B cell (primary cell): Measurements from ENCODE around the gene KLHL22. TPM values are rescaled to one million over a fixed set of nuclear protein-coding genes. Genes with fewer than 3 reads are reported as not detected.

Experiments
- ATAC-seq: fragments of 200-7000 bp; cut with Tn5 transposase; one replicate; pipeline ENCODE4 v1.10.0; 2021; ENCODE audit warnings: low read depth, mild to moderate bottlenecking, moderate number of reproducible peaks, moderate library complexity
- CTCF ChIA-PET: fragments of 350-600 bp; sonication (Branson Sonifier 250); formaldehyde crosslinking; loops from one replicate; lab custom pipeline; 2021; ENCODE audit warnings: antibody characterized with exemption, inconsistent platforms; lab: Charles Lee
- POLR2A ChIA-PET: fragments of 350-600 bp; sonication (Branson Sonifier 250); formaldehyde crosslinking; loops from one replicate; lab custom pipeline; 2021; ENCODE audit warnings: antibody characterized with exemption; lab: Charles Lee
- DNase-seq: peaks from one replicate; pipeline ENCODE4 v3.0.0; 2013
- H2AFZ ChIP-seq: 2 replicates; pipeline ENCODE4 v1.6.1; 2012; ENCODE audit warnings: mild to moderate bottlenecking, low read depth, low read length; ENCODE audit not compliant: insufficient read depth, poor library complexity, severe bottlenecking
- H3K27ac ChIP-seq, 2 donors: 1 replicate in 1 of 2; 2 replicates in 1 of 2; pipeline ENCODE4 v1.5.1; 2012 to 2013; ENCODE audit warnings: low read length in 2 of 2, mild to moderate bottlenecking in 2 of 2, moderate library complexity in 1 of 2
- H3K27me3 ChIP-seq, 4 experiments: fragments of 200-600 bp in 1 of 4; sonication (generic) in 1 of 4; replicated peaks in 1 of 4; 1 replicate in 2 of 4; 2 replicates in 2 of 4; pipeline versions ENCODE4 v1.6.1 to v1.7.0; 2013 to 2016; ENCODE audit warnings: low read length in 3 of 4, mild to moderate bottlenecking in 2 of 4, mixed read lengths in 1 of 4, moderate library complexity in 1 of 4; ENCODE audit not compliant: insufficient read depth in 4 of 4, control insufficient read depth in 3 of 4; ENCODE audit errors: control extremely low read depth in 1 of 4
- H3K36me3 ChIP-seq, 2 experiments: replicated peaks in 1 of 2; 1 replicate in 1 of 2; 2 replicates in 1 of 2; pipeline versions ENCODE4 v1.6.1 to v1.7.1; 2013; ENCODE audit warnings: low read length in 1 of 2; ENCODE audit not compliant: insufficient read depth in 2 of 2, control insufficient read depth in 1 of 2; ENCODE audit errors: control extremely low read depth in 1 of 2, extremely low read depth in 1 of 2
- H3K4me1 ChIP-seq, 2 donors: fragments of 200-600 bp in 1 of 2; sonication (generic) in 1 of 2; 1 replicate in 1 of 2; 2 replicates in 1 of 2; pipeline versions ENCODE4 v1.5.1 to v1.6.1; 2013 to 2017; ENCODE audit warnings: low read length in 2 of 2; ENCODE audit not compliant: control insufficient read depth in 2 of 2, insufficient read depth in 2 of 2
- H3K4me2 ChIP-seq: replicated peaks from 2 replicates; pipeline ENCODE3; 2012; ENCODE audit warnings: mild to moderate bottlenecking, low read depth, low read length; ENCODE audit not compliant: poor library complexity, severe bottlenecking
- H3K4me3 ChIP-seq, 5 experiments: fragments of 200-600 bp in 1 of 5; sonication (generic) in 1 of 5; 1 replicate in 3 of 5; 2 replicates in 2 of 5; pipeline versions ENCODE4 v1.5.1 to v1.7.0; 2011 to 2016; ENCODE audit warnings: low read length in 4 of 5, mild to moderate bottlenecking in 4 of 5, low read depth in 2 of 5, control low read depth in 1 of 5, moderate library complexity in 1 of 5; ENCODE audit not compliant: insufficient read depth in 1 of 5; ENCODE audit errors: control extremely low read depth in 1 of 5, extremely low read depth in 1 of 5
- H3K79me2 ChIP-seq: fragments of 200-600 bp; sonication (generic); one replicate; pipeline ENCODE4 v1.6.0; 2016; ENCODE audit warnings: low read length; ENCODE audit not compliant: control insufficient read depth, insufficient read depth
- H3K9ac ChIP-seq: fragments of 200-600 bp; sonication (generic); 2 replicates; pipeline ENCODE4 v1.6.1; 2017; ENCODE audit warnings: mild to moderate bottlenecking, low read length, moderate library complexity
- H3K9me3 ChIP-seq, 3 donors: one replicate each; pipeline versions ENCODE4 v1.6.1 to v1.7.1; 2013; ENCODE audit warnings: low read length in 2 of 3; ENCODE audit not compliant: control insufficient read depth in 2 of 3, insufficient read depth in 1 of 3; ENCODE audit errors: control extremely low read depth in 1 of 3
- H4K20me1 ChIP-seq: 2 replicates; pipeline ENCODE4 v1.6.0; 2012; ENCODE audit warnings: mild to moderate bottlenecking, low read length; ENCODE audit not compliant: insufficient read depth, control insufficient read depth, poor library complexity, severe bottlenecking
- H3K27ac Mint-ChIP-seq: one replicate; pipeline ENCODE4 v1.8.0; 2021; ENCODE audit warnings: mixed read lengths
- H3K27me3 Mint-ChIP-seq: one replicate; pipeline ENCODE4 v1.8.0; 2021; ENCODE audit warnings: mixed read lengths
- H3K4me1 Mint-ChIP-seq: one replicate; pipeline ENCODE4 v1.8.0; 2021; ENCODE audit warnings: mixed read lengths
- H3K4me3 Mint-ChIP-seq: one replicate; pipeline ENCODE4 v1.8.0; 2021; ENCODE audit warnings: mixed read lengths
- H3K9me3 Mint-ChIP-seq: one replicate; pipeline ENCODE4 v1.8.0; 2022; ENCODE audit warnings: mixed read lengths; ENCODE audit not compliant: insufficient read depth
- CTCF ChIP-seq: fragments of 200-600 bp; IDR thresholded peaks from one replicate; pipeline ENCODE4 v1.8.0; 2022; ENCODE audit warnings: antibody characterized with exemption, mild to moderate bottlenecking
- EZH2 ChIP-seq: IDR thresholded peaks from 2 replicates; pipeline ENCODE4 v1.6.1; 2012; ENCODE audit warnings: borderline replicate concordance, low read depth, mild to moderate bottlenecking, moderate library complexity, low read length; ENCODE audit not compliant: insufficient read depth, poor library complexity, severe bottlenecking
- WGBS: methylation state at CpG from one replicate; pipeline ENCODE4 v1.1.5; 2013; ENCODE audit warnings: missing lambda C conversion rate; ENCODE audit not compliant: insufficient coverage; 5-methylcytosine and 5-hydroxymethylcytosine counted together
- intact Hi-C: fragments of 100-400 bp; cut with micrococcal nuclease; formaldehyde crosslinking; loops from one replicate; pipeline ENCODE4 v1.10.0; 2022
- polyA plus RNA-seq: library from polyadenylated mRNA; depleted of rRNA; stranded (reverse); fragments of >200 nt; gene quantifications from 2 replicates; pipeline ENCODE4 v1.2.3, GENCODE V29; 2012
- total RNA-seq, 2 donors: library from RNA; stranded (reverse); fragments of 120-200 nt in 1 of 2; gene quantifications; 1 replicate in 1 of 2; 2 replicates in 1 of 2; pipeline versions ENCODE4 v1.2.3 to v1.2.4, GENCODE V29; 2013 to 2022

Gene KLHL22
- total and polyA plus RNA-seq, 2 donors (not counting 1 experiment from before 2014, with no cell fraction given) = 37.0 to 45.6 TPM

GRCh38 chr22:20429254-20430100 is 66.1 kb downstream of the KLHL22 start:
- Mint-ChIP-seq H3K27me3 (peaks cover 48% of the 10 kb centered on the region), H3K27ac (peak overlapping the region; percentile 46), H3K4me1 (peaks cover 29% of the 10 kb centered on the region), H3K4me3 (peak overlapping the region; percentile 90), H3K9me3 (no peaks in the 10 kb centered on the region)
- WGBS = 4% methylated on average over 65 of the region's 75 CpGs
- no peaks in the 10 kb centered on the region for H3K79me2 ChIP-seq
- ATAC-seq = peak; percentile 85
- peaks cover 0 to 30% (median 0%) of the 10 kb centered on the region in 3 donors for H3K9me3 ChIP-seq
- peak; percentile 88 for DNase-seq
- H3K4me2 ChIP-seq = peak overlapping the region; percentile 91
- CTCF ChIA-PET = interaction anchor here (0.7 to 2.2 kb wide), 6 partner anchors 11 to 67 kb away, joined by 3 to 18 read pairs (median 3); no protein-coding TSS in a partner anchor
- peak overlapping the region; percentile 78 for H2AFZ ChIP-seq
- POLR2A ChIA-PET = interaction anchor here (0.6 to 1.2 kb wide), 5 partner anchors 20 to 798 kb away, joined by 3 to 13 read pairs (median 3); no protein-coding TSS in a partner anchor
- intact Hi-C loops = loop anchor here (1.0 kb wide), 3 partner anchors 11 to 66 kb away; partner anchors contain the start of gene KLHL22
- H3K9ac ChIP-seq = peak overlapping the region; percentile 68
- H3K27ac ChIP-seq = no peak overlapping the region
- H4K20me1 ChIP-seq = peaks cover 12% of the 10 kb centered on the region
- H3K4me1 ChIP-seq = peaks cover 38 to 52% of the 10 kb centered on the region in 2 donors
- H3K27me3 ChIP-seq = peaks cover 0 to 84% (median 33%) of the 10 kb centered on the region in 4 experiments
- no peaks in the 10 kb centered on the region for H3K36me3 ChIP-seq
- H3K4me3 ChIP-seq = peak overlapping the region; percentile 30 to 80 (median 68)
- TF ChIP-seq CTCF (no peak), EZH2 (no peak)
